Measurements from ENCODE around the gene TUBB4B. TPM values are rescaled to one million over a fixed set of nuclear protein-coding genes. Genes with fewer than 3 reads are reported as not detected.

The TUBB4B gene
- total RNA-seq, 1 experiment from 2014 or later = 714 TPM

- TF ChIP-seq CTCF (conservative IDR thresholded peaks at IDR 0.05; ENCODE audit: low read depth, low read length) = no peak
- intact Hi-C loops (cut with micrococcal nuclease; ENCODE audit: unreplicated experiment) = no loop called here
- CTCF ChIA-PET = no interaction called here
These were observed 35.7 kb upstream of the TUBB4B start, which contains the start of the genes NDOR1 and TMEM203 for GRCh38 chr9:137205126-137206069. Gene NDOR1, plus strand, starts transcription at chr9:137205700. Its CDS starts 78 bp downstream, at chr9:137205778. Gene TMEM203, minus strand, starts transcription at chr9:137205648. Its CDS starts 234 bp downstream, at chr9:137205414.

GRCh38 chr9:137206602-137207001 lies 34.5 kb upstream of the TUBB4B start:
- no peak for TF ChIP-seq CTCF (conservative IDR thresholded peaks at IDR 0.05; ENCODE audit: low read depth, low read length)
- TF ChIP-seq EZH2 (IDR thresholded peaks at IDR 0.05; ENCODE audit: borderline replicate concordance, low read depth, low read length, poor library complexity, severe bottlenecking) = no peak
- POLR2A ChIA-PET (ENCODE audit: low non-redundant PET) = no interaction called here
- no TSS peak for BruUV-seq (replicated peaks)
- no peak overlapping the region for H3K27ac ChIP-seq (ENCODE audit: low read depth, low read length, poor library complexity, severe bottlenecking)
- H3K4me3 ChIP-seq (ENCODE audit: low read depth, low read length, poor library complexity, severe bottlenecking) = peak overlapping the region; percentile 97
- no peak for DNase-seq (ENCODE audit: low spot score)
- intact Hi-C loops (cut with micrococcal nuclease; ENCODE audit: unreplicated experiment) = no loop called here
- peaks cover 25% of the 10 kb centered on the region for H3K4me1 ChIP-seq (ENCODE audit: insufficient read depth, low read length, poor library complexity, severe bottlenecking)
- no peaks in the 10 kb centered on the region for H3K9me3 ChIP-seq (ENCODE audit: low read depth, low read length, poor library complexity, severe bottlenecking)
- CTCF ChIA-PET = no interaction called here
- H3K36me3 ChIP-seq (ENCODE audit: insufficient read depth, low read length, poor library complexity, severe bottlenecking) = peaks cover 6% of the 10 kb centered on the region
- no peaks in the 10 kb centered on the region for H3K27me3 ChIP-seq (replicated peaks; ENCODE audit: insufficient read depth, low read depth, low read length, poor library complexity)

More at GRCh38 chr9:137205126-137206069, 35.7 kb upstream of the TUBB4B start, which contains the start of the genes NDOR1 and TMEM203:
- no peaks in the 10 kb centered on the region for H3K9me3 ChIP-seq (ENCODE audit: low read depth, low read length, poor library complexity, severe bottlenecking)
- peaks cover 31% of the 10 kb centered on the region for H3K4me1 ChIP-seq (ENCODE audit: insufficient read depth, low read length, poor library complexity, severe bottlenecking)
- peak; percentile 93 for DNase-seq (ENCODE audit: low spot score)
- no peaks in the 10 kb centered on the region for H3K27me3 ChIP-seq (replicated peaks; ENCODE audit: insufficient read depth, low read depth, low read length, poor library complexity)
- peak within 1 kb of the TSS; percentile 88 for H3K27ac ChIP-seq (ENCODE audit: low read depth, low read length, poor library complexity, severe bottlenecking)
- no TSS peak for BruUV-seq (replicated peaks)
- peaks cover 6% of the 10 kb centered on the region for H3K36me3 ChIP-seq (ENCODE audit: insufficient read depth, low read length, poor library complexity, severe bottlenecking)
- H3K4me3 ChIP-seq (ENCODE audit: low read depth, low read length, poor library complexity, severe bottlenecking) = peak within 1 kb of the TSS; percentile 97
- POLR2A ChIA-PET (ENCODE audit: low non-redundant PET) = interaction anchor here (0.7 kb wide), 1 partner anchor 31 kb away, joined by 7 read pairs; no protein-coding TSS in a partner anchor

- no TSS peak for BruUV-seq (replicated peaks)
- Histone ChIP-seq H3K4me3 (ENCODE audit: low read depth, low read length, poor library complexity, severe bottlenecking) (no peak overlapping the region), H3K27ac (ENCODE audit: low read depth, low read length, poor library complexity, severe bottlenecking) (peak overlapping the region; percentile 10), H3K9me3 (ENCODE audit: low read depth, low read length, poor library complexity, severe bottlenecking) (no peaks in the 10 kb centered on the region), H3K36me3 (ENCODE audit: insufficient read depth, low read length, poor library complexity, severe bottlenecking) (peaks cover 5% of the 10 kb centered on the region), H3K4me1 (ENCODE audit: insufficient read depth, low read length, poor library complexity, severe bottlenecking) (peaks cover 5% of the 10 kb centered on the region), H3K27me3 (replicated peaks; ENCODE audit: insufficient read depth, low read depth, low read length, poor library complexity) (no peaks in the 10 kb centered on the region)
- TF ChIP-seq CTCF (conservative IDR thresholded peaks at IDR 0.05; ENCODE audit: low read depth, low read length) (no peak), EZH2 (IDR thresholded peaks at IDR 0.05; ENCODE audit: borderline replicate concordance, low read depth, low read length, poor library complexity, severe bottlenecking) (no peak)
- DNase-seq (ENCODE audit: low spot score) = no peak
- POLR2A ChIA-PET (ENCODE audit: low non-redundant PET) = no interaction called here
- intact Hi-C loops (cut with micrococcal nuclease; ENCODE audit: unreplicated experiment) = no loop called here
- CTCF ChIA-PET = no interaction called here
These were observed 29.6 kb upstream of the TUBB4B start for GRCh38 chr9:137211532-137211931.
